Trophoblast cell (in vitro differentiated cells and primary cell): ENCODE measurements around the gene LDB2.

Experiments used
- DNase-seq, 2 donors: peaks; one replicate each; pipeline ENCODE4 v3.0.0-alpha.2; 2016
- H2AFZ ChIP-seq: 2 replicates; pipeline ENCODE4 v1.6.1; 2013; ENCODE audit warnings: low read length, moderate library complexity, mild to moderate bottlenecking; ENCODE audit not compliant: insufficient read depth, poor library complexity
- H2AK5ac ChIP-seq: 2 replicates; pipeline ENCODE4 v1.6.1; 2013; ENCODE audit warnings: mild to moderate bottlenecking, low read length
- H2BK120ac ChIP-seq: 2 replicates; pipeline ENCODE4 v1.6.1; 2013; ENCODE audit warnings: low read length, mild to moderate bottlenecking, moderate library complexity; ENCODE audit not compliant: insufficient read depth, poor library complexity
- H2BK12ac ChIP-seq: 2 replicates; pipeline ENCODE4 v1.6.1; 2013; ENCODE audit warnings: mild to moderate bottlenecking, low read length, moderate library complexity
- H2BK5ac ChIP-seq: 2 replicates; pipeline ENCODE4 v1.6.1; 2013; ENCODE audit warnings: low read length, low read depth, moderate library complexity, mild to moderate bottlenecking; ENCODE audit not compliant: poor library complexity
- H3K14ac ChIP-seq: 2 replicates; pipeline ENCODE4 v1.6.1; 2013; ENCODE audit warnings: mild to moderate bottlenecking, low read length
- H3K18ac ChIP-seq: 2 replicates; pipeline ENCODE4 v1.6.1; 2013; ENCODE audit warnings: mild to moderate bottlenecking, low read length
- H3K23ac ChIP-seq: 2 replicates; pipeline ENCODE4 v1.6.1; 2013; ENCODE audit warnings: low read length
- H3K27ac ChIP-seq: 2 replicates; pipeline ENCODE4 v1.5.1; 2013; ENCODE audit warnings: low read depth, mild to moderate bottlenecking, inconsistent platforms, low read length, moderate library complexity
- H3K27me3 ChIP-seq: 2 replicates; pipeline ENCODE4 v1.6.1; 2013; ENCODE audit warnings: inconsistent platforms, mild to moderate bottlenecking, low read length, moderate library complexity; ENCODE audit not compliant: insufficient read depth
- H3K36me3 ChIP-seq, 2 experiments: 1 replicate in 1 of 2; 2 replicates in 1 of 2; pipeline ENCODE4 v1.6.1; 2013; ENCODE audit warnings: low read length in 2 of 2, mild to moderate bottlenecking in 2 of 2, moderate library complexity in 1 of 2; ENCODE audit not compliant: insufficient read depth in 2 of 2, control insufficient read depth in 1 of 2
- H3K4ac ChIP-seq: 2 replicates; pipeline ENCODE4 v1.6.1; 2013; ENCODE audit warnings: low read depth, mild to moderate bottlenecking, low read length, moderate library complexity
- H3K4me1 ChIP-seq, 2 experiments: 1 replicate in 1 of 2; 2 replicates in 1 of 2; pipeline ENCODE4 v1.6.1; 2013; ENCODE audit warnings: low read length in 2 of 2, mild to moderate bottlenecking in 2 of 2, moderate library complexity in 1 of 2; ENCODE audit not compliant: insufficient read depth in 2 of 2, control insufficient read depth in 1 of 2
- H3K4me2 ChIP-seq: 2 replicates; pipeline ENCODE4 v1.6.1; 2013; ENCODE audit warnings: inconsistent platforms, mild to moderate bottlenecking, low read length, moderate library complexity
- H3K4me3 ChIP-seq: 2 replicates; pipeline ENCODE4 v1.5.1; 2013; ENCODE audit warnings: mild to moderate bottlenecking, low read depth, low read length, inconsistent platforms
- H3K79me1 ChIP-seq: one replicate; pipeline ENCODE4 v1.6.1; 2013; ENCODE audit warnings: low read length
- H3K79me2 ChIP-seq: 2 replicates; pipeline ENCODE4 v1.6.1; 2013; ENCODE audit warnings: low read length, mild to moderate bottlenecking; ENCODE audit not compliant: control insufficient read depth, insufficient read depth, poor library complexity
- H3K9ac ChIP-seq: 2 replicates; pipeline ENCODE4 v1.6.1; 2013; ENCODE audit warnings: mild to moderate bottlenecking, low read length
- H3K9me3 ChIP-seq: 2 replicates; pipeline ENCODE4 v1.6.1; 2013; ENCODE audit warnings: low read depth, mild to moderate bottlenecking, control low read depth, inconsistent platforms, low read length; ENCODE audit not compliant: insufficient read depth
- H4K12ac ChIP-seq: 2 replicates; pipeline ENCODE4 v1.6.1; 2013; ENCODE audit warnings: low read depth, mild to moderate bottlenecking, low read length, moderate library complexity
- H4K8ac ChIP-seq: 2 replicates; pipeline ENCODE4 v1.6.1; 2013; ENCODE audit warnings: low read depth, mild to moderate bottlenecking, low read length, moderate library complexity
- H4K91ac ChIP-seq: one replicate; pipeline ENCODE4 v1.6.1; 2013; ENCODE audit warnings: low read depth, mild to moderate bottlenecking, low read length, moderate library complexity
- WGBS: extraction: QIAGEN DNeasy Blood & Tissue Kit; methylation state at CpG from one replicate; pipeline ENCODE4 v1.1.7; 2013; ENCODE audit warnings: missing lambda C conversion rate; ENCODE audit not compliant: insufficient read length, insufficient coverage; ENCODE audit errors: extremely low coverage; 5-methylcytosine and 5-hydroxymethylcytosine counted together

Gene LDB2

GRCh38 chr4:16707874-16708273, 190.6 kb downstream of the LDB2 start:
- no peaks in the 10 kb centered on the region for H3K79me1 ChIP-seq
- WGBS: no CpG with 5 or more reads among the region's 4 CpGs
- no peak overlapping the region for H3K23ac ChIP-seq
- H3K4me2 ChIP-seq: no peak overlapping the region
- H3K27ac ChIP-seq: no peak overlapping the region
- H3K4me3 ChIP-seq: no peak overlapping the region
- H2AFZ ChIP-seq: no peak overlapping the region
- no peak overlapping the region for H2BK120ac ChIP-seq
- DNase-seq: no peak
- H3K4me1 ChIP-seq: peaks cover 0 to 3% of the 10 kb centered on the region in 2 experiments
- no peaks in the 10 kb centered on the region for H3K9me3 ChIP-seq
- H4K12ac ChIP-seq: no peak overlapping the region
- no peaks in the 10 kb centered on the region for H3K79me2 ChIP-seq
- H3K14ac ChIP-seq: no peak overlapping the region
- no peaks in the 10 kb centered on the region for H3K27me3 ChIP-seq
- no peak overlapping the region for H2AK5ac ChIP-seq
- no peak overlapping the region for H4K91ac ChIP-seq
- no peak overlapping the region for H2BK5ac ChIP-seq
- no peak overlapping the region for H4K8ac ChIP-seq
- no peak overlapping the region for H2BK12ac ChIP-seq
- H3K18ac ChIP-seq: no peak overlapping the region
- H3K9ac ChIP-seq: no peak overlapping the region
- no peaks in the 10 kb centered on the region for H3K36me3 ChIP-seq
- H3K4ac ChIP-seq: no peak overlapping the region

- Histone ChIP-seq H4K12ac (no peak overlapping the region), H3K23ac (no peak overlapping the region), H3K9me3 (no peaks in the 10 kb centered on the region), H3K4me1 (peaks cover 0 to 3% of the 10 kb centered on the region in 2 experiments), H3K18ac (no peak overlapping the region), H3K14ac (no peak overlapping the region), H3K4me2 (no peak overlapping the region), H4K91ac (no peak overlapping the region), H2BK5ac (no peak overlapping the region), H2AK5ac (no peak overlapping the region), H3K4me3 (no peak overlapping the region), H2BK12ac (no peak overlapping the region), H3K27ac (no peak overlapping the region), H3K9ac (no peak overlapping the region), H2BK120ac (no peak overlapping the region), H3K36me3 (no peaks in the 10 kb centered on the region), H2AFZ (no peak overlapping the region), H3K27me3 (no peaks in the 10 kb centered on the region), H3K79me1 (no peaks in the 10 kb centered on the region), H3K79me2 (no peaks in the 10 kb centered on the region), H4K8ac (no peak overlapping the region), H3K4ac (no peak overlapping the region)
- no CpG with 5 or more reads among the region's 6 CpGs for WGBS
- no peak for DNase-seq
Observed at GRCh38 chr4:16706251-16706650, 192.2 kb downstream of the LDB2 start.

DNA sequence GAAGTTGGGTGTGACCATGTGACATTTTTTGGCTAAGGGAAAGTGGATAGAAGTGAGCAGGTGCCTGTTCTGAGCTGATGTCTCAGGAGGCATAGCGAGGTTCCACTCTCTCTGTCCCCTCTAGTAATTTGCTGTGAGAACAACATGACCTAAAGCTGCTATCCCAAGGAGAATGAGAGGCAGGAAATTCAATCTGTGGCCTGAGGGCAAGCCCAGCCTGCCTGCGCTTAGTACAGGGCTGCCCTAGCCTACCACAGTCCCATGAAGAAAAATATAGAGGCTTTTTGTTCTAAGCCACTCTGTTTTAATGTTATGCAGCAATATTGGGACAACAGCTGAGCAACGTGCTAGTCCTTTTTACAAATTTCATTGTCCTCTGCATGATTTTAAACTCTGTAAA, 193.1 kb downstream of the LDB2 start:
- Histone ChIP-seq H3K27ac (no peak overlapping the region), H3K27me3 (no peaks in the 10 kb centered on the region), H4K91ac (no peak overlapping the region), H3K18ac (no peak overlapping the region), H3K9me3 (no peaks in the 10 kb centered on the region), H3K9ac (no peak overlapping the region), H2BK12ac (no peak overlapping the region), H3K79me2 (no peaks in the 10 kb centered on the region), H4K8ac (no peak overlapping the region), H3K4me2 (no peak overlapping the region), H2AFZ (no peak overlapping the region), H4K12ac (no peak overlapping the region), H3K4ac (no peak overlapping the region), H3K4me3 (no peak overlapping the region), H3K14ac (no peak overlapping the region), H3K79me1 (no peaks in the 10 kb centered on the region), H2BK5ac (no peak overlapping the region), H3K4me1 (peaks cover 0 to 3% of the 10 kb centered on the region in 2 experiments), H2AK5ac (no peak overlapping the region), H3K36me3 (no peaks in the 10 kb centered on the region), H2BK120ac (no peak overlapping the region), H3K23ac (no peak overlapping the region)
- WGBS: no CpG with 5 or more reads among the region's 3 CpGs
- DNase-seq: no peak

GRCh38 chr4:16704489-16704888, 194.0 kb downstream of the LDB2 start:
- Histone ChIP-seq H4K12ac (no peak overlapping the region), H3K4me1 (peaks cover 0 to 3% of the 10 kb centered on the region in 2 experiments), H3K4me3 (no peak overlapping the region), H4K91ac (no peak overlapping the region), H2BK12ac (no peak overlapping the region), H3K9me3 (no peaks in the 10 kb centered on the region), H3K27me3 (no peaks in the 10 kb centered on the region), H3K14ac (no peak overlapping the region), H3K23ac (no peak overlapping the region), H2AFZ (no peak overlapping the region), H3K4ac (no peak overlapping the region), H4K8ac (no peak overlapping the region), H3K27ac (no peak overlapping the region), H3K9ac (no peak overlapping the region), H3K79me1 (no peaks in the 10 kb centered on the region), H3K36me3 (no peaks in the 10 kb centered on the region), H3K18ac (no peak overlapping the region), H2BK120ac (no peak overlapping the region), H2AK5ac (no peak overlapping the region), H3K79me2 (no peaks in the 10 kb centered on the region), H2BK5ac (no peak overlapping the region), H3K4me2 (no peak overlapping the region)
- WGBS: no CpG with 5 or more reads among the region's 2 CpGs
- DNase-seq: no peak
